SU-DHL-6 (cell line): ENCODE data around the gene NR5A2.

Source experiments
- CTCF ChIP-seq: fragments of 200-600 bp; sonication (generic); IDR thresholded peaks from one replicate; pipeline ENCODE4 v1.5.1; 2017; ENCODE audit warnings: antibody characterized with exemption, mild to moderate bottlenecking, low read length, moderate library complexity; ENCODE audit not compliant: insufficient read depth, poor library complexity, severe bottlenecking
- EZH2phosphoT487 ChIP-seq: fragments of 200-600 bp; sonication (generic), shearing (Covaris generic); conservative IDR thresholded peaks from 2 replicates; pipeline ENCODE4 v1.6.1; 2018; ENCODE audit warnings: mild to moderate bottlenecking, antibody characterized with exemption, low read length, moderate library complexity, mixed read lengths

GRCh38 chr1:200038981-200039848 is 11.7 kb downstream of the NR5A2 start:
- no peak for TF ChIP-seq CTCF
- TF ChIP-seq EZH2phosphoT487: no peak
